ENCODE measurements around the gene PCBP3.
"Not testable (repeated sequence)": the region's sequence is repeated elsewhere in the genome, so short reads cannot be mapped to it uniquely, and the experiment has no call there.

The PCBP3 gene

DNA sequence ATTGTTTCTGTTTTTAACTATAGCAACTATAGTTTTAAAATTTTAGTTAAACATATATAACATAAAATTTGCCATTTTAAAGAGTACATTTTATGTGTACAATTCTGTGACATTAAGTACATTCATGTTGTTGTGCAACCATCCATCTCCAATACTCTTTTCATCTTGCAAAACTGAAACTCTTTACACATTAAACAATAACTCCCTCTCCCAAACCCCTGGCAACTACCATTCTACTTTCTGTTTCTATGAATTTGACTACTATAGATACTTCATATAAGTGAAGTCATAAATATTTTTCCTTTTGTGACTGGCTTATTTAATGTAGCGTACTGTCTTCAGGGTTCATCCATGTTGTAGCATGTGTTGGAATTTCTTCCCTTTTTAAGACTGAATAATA, 25.9 kb downstream of the PCBP3 start:
- DNase-seq (ENCODE audit: insufficient read length) (no peak), FAIRE-seq (no peak)
- no peak for TF ChIP-seq TAF1 (IDR thresholded peaks at IDR 0.05; ENCODE audit: borderline replicate concordance, low read depth, low read length)
- TF ChIP-seq POLR2A (IDR thresholded peaks at IDR 0.05; ENCODE audit: low read depth, low read length), result no peak
- TF ChIP-seq POLR2AphosphoS5 (IDR thresholded peaks at IDR 0.05; ENCODE audit: low read depth, low read length), result no peak

DNA sequence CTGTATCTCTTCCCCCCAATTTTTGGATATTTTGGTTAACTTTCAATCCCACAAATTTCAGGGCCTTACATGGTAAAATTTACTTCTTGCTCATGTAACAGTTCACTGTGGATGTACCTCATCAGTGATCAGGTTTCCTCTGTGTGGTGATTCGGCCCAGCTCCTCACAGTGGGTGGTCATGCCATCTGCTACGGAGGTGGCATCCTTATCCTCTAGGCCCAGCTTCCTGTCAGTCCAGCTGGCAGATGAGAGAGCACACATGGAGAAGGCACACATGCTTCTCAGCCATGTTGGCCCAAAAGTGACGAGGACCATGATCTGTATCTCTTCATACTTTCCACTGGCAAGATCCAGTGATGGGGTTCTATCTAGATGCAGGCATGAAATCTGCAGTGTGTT, 27.2 kb downstream of the PCBP3 start:
- FAIRE-seq (no peak), DNase-seq (ENCODE audit: insufficient read length) (no peak)
- TF ChIP-seq TAF1 (IDR thresholded peaks at IDR 0.05; ENCODE audit: borderline replicate concordance, low read depth, low read length), result no peak
- no peak for TF ChIP-seq POLR2AphosphoS5 (IDR thresholded peaks at IDR 0.05; ENCODE audit: low read depth, low read length)
- TF ChIP-seq POLR2A (IDR thresholded peaks at IDR 0.05; ENCODE audit: low read depth, low read length), result no peak

DNA sequence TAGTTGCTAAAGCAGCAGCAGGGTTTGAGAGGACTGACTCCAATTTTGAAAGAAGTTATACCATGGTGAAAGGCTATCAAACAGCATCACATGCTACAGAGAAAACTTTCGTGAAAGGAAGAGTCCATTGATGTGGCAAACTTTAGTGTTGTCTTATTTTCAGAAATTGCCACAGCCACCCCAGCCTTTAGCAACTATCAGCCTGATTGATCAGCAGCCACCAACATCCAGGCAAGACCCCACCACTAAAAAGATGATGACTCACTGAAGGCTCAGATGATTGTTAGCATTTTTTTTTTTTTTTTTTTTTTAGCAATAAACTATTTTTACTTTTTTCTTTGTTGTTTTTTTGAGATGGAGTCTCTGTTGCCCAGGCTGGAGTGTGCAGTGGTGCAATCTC, 35.3 kb downstream of the PCBP3 start:
- FAIRE-seq; DNase-seq (ENCODE audit: insufficient read length): not testable (repeated sequence)

DNA sequence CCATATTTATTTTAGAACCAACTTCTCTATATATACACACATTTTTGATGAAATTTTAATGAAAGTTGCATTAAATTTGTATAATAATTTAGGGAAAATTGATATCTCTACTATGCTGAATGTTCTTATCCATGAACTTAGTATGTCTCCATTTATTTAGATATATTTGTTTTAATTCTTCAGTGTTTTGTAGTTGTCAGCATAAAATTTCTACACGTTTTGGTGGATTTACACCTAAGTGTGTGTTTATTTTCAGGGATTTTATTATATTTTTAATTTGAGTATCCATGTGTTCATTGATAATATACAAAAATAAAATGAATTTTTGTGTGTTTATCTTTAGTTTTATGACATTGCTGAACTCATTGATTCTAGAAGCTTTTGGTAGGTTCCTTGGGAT, 36.7 kb downstream of the PCBP3 start:
- no peak for DNase-seq (ENCODE audit: insufficient read length)
- no peak for FAIRE-seq
- TF ChIP-seq TAF1 (IDR thresholded peaks at IDR 0.05; ENCODE audit: borderline replicate concordance, low read depth, low read length) (no peak), POLR2A (IDR thresholded peaks at IDR 0.05; ENCODE audit: low read depth, low read length) (no peak)

DNA sequence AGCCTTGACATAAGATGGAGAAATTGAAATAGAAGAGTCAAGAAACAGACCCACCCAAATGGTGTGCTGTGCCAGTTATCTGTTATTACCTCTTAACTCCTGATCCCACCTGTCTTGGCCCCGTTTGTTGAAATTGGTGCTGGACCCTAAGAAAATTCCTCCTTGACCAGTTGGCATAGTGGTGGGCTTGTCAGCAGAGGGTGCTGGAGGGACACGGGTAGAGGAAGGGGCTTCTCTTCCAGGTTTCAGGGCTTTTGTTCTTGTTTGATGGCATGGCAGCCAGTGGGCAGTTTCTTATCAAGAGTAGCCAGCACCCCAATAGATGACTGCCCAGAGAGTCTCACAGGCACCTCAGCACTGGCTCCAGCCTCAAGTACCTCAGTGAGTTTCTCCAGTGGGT, 51.6 kb downstream of the PCBP3 start:
- DNase-seq (ENCODE audit: insufficient read length), result no peak
- no peak for TF ChIP-seq POLR2A (IDR thresholded peaks at IDR 0.05; ENCODE audit: low read depth, low read length)
- no peak for TF ChIP-seq TAF1 (IDR thresholded peaks at IDR 0.05; ENCODE audit: borderline replicate concordance, low read depth, low read length)

DNA sequence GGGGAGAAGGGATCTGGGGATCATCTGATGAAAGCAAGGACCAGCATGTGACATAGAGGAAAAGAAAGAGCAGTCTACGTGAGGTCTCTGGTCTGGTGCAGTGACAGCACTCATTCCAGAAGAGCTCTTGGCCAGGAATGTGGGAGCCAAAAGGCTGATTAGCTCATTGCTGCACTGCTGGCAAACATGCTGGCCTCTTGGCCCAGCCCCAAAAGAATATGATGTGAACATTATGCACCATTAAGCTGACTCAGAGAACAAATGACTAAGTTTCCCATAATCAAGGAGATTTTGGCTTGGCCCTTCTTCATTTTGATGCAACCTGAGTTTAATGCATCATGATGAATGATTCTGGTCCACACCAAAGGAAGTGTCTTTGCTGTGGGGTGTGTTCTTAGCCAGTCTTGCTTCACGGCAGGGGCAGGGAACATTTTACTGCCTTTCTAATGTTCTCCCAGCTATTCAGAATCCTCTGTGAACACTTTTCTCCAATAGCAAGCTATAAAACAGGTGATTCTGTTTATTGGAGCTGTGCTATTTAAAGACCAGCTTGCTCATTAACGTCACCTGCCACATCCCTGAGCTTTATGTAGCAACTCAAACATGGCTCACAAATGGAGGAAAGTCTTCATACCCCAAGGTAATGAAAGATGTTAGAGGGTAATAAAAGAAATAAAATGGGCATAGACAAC, 55.1 kb downstream of the PCBP3 start:
- FAIRE-seq (no peak), DNase-seq (ENCODE audit: insufficient read length) (no peak)
- TF ChIP-seq POLR2AphosphoS5 (IDR thresholded peaks at IDR 0.05; ENCODE audit: low read depth, low read length) (no peak), POLR2A (IDR thresholded peaks at IDR 0.05; ENCODE audit: low read depth, low read length) (no peak), TAF1 (IDR thresholded peaks at IDR 0.05; ENCODE audit: borderline replicate concordance, low read depth, low read length) (no peak)

More for the DNA sequence above, 51.6 kb downstream of the PCBP3 start:
- FAIRE-seq, result no peak

DNA sequence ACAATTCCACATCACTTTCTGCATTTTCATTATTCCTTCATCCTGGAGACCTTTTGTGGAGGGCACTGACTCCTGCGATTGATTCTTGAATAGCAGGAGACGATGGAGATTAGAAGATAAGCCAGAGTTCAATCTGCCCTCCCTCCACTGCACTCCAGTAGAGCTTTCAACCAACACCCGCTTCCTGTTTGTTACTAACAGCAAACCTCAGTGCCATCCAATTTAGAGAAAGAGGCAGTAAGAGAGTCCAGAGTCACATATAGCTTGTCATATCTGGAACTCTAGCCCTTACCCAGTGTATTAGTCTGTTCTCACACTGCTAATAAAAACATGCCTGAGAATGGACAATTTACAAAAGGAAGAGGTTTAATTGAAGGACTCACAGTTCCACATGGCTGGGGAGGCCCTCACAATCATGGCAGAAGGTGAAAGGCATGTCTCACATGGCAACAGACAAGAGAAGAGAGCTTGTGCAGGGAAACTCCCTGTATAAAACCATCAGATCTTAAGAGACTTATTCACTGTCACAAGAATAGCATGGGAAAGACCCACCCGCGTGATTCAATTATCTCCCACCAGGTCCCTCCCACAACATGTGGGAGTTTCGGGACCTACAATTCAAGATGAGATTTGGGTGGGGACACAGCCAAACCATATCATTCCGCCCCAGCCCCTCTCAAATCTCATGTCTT, 55.9 kb downstream of the PCBP3 start:
- DNase-seq (ENCODE audit: insufficient read length), result no peak
- no peak for TF ChIP-seq TAF1 (IDR thresholded peaks at IDR 0.05; ENCODE audit: borderline replicate concordance, low read depth, low read length)
- no peak for TF ChIP-seq POLR2A (IDR thresholded peaks at IDR 0.05; ENCODE audit: low read depth, low read length)
- TF ChIP-seq POLR2AphosphoS5 (IDR thresholded peaks at IDR 0.05; ENCODE audit: low read depth, low read length), result no peak
- FAIRE-seq, result no peak

DNA sequence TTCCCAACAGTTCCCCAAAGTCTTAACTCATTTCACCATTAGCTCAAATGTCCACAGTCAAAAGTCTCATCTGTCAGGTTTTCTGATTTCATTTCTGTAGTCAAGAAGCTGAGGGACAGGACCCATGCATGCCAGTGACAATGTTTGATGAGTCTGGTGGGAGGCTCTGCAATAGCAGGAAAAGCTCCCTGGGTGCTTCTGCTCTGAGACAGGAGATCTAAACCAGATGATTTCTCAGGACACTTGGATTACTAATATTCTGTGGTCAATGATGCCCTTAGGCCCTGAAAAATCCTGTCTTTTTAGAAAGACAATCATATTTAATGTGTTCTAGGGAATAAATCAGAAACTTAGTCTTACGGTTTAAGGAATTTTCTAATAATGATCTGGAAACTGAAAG, 56.4 kb downstream of the PCBP3 start:
- DNase-seq (ENCODE audit: insufficient read length) (no peak), FAIRE-seq (no peak)
- TF ChIP-seq TAF1 (IDR thresholded peaks at IDR 0.05; ENCODE audit: borderline replicate concordance, low read depth, low read length) (no peak), POLR2AphosphoS5 (IDR thresholded peaks at IDR 0.05; ENCODE audit: low read depth, low read length) (no peak), POLR2A (IDR thresholded peaks at IDR 0.05; ENCODE audit: low read depth, low read length) (no peak)

DNA sequence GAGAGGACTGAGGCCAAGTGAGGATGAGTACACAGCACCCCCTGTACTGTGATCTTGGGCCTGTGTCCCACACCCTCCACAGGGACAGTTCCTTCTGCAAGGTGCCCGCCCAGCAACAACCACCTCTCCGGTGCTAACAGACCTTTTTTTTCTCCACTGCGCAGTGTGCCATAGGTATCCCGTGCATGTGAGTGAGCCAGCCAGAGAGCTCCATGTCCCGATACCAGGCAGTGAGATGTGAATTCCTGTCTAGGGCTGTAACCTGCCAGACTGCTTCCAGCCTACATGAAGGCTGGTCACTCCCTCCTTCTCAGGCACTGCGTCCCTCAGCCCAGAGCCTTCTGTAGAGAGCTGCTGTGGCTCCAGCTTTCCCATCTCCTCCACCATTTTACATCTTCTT, 56.9 kb downstream of the PCBP3 start:
- TF ChIP-seq POLR2AphosphoS5 (IDR thresholded peaks at IDR 0.05; ENCODE audit: low read depth, low read length) (no peak), POLR2A (IDR thresholded peaks at IDR 0.05; ENCODE audit: low read depth, low read length) (no peak), TAF1 (IDR thresholded peaks at IDR 0.05; ENCODE audit: borderline replicate concordance, low read depth, low read length) (no peak)
- no peak for DNase-seq (ENCODE audit: insufficient read length)
- no peak for FAIRE-seq

DNA sequence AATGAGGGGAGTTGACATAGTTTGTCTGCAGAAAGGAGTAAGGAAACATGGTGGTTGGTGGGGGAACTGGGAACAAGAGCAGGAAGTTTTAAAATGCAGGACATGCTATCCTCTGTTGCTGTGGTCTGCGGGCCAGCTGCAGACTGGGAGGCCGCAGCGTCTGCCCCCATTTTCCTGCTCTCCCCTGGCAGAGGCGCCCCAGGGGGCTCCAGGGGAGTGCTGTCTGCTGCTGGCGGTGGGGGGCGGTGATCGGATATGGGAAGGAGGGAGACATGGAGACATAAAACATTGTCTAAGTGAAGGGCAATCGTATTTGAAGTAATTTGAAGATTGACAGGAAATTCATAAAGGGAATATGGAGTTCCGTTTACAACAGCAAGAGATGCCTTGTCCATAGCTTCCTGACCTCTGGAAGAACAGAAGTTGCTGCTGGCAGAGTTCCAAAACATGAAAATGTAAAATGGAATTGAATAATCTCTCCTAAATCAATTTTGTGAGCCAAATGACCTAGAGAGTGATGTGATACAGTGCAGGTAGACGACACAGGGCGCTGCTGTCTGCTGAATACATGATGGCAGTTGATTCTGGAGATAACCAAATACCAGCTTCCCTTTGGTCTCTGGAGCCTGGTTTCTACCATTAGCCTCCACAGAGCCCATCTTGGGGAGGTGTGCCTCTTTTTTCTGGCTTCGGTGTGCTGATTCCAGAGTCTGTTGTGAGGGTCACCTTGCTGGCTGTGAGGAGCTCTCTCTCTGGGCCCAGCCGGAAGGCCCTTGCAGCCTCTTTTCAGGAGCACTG, 61.0 kb downstream of the PCBP3 start:
- DNase-seq (ENCODE audit: insufficient read length) (no peak), FAIRE-seq (no peak)

DNA sequence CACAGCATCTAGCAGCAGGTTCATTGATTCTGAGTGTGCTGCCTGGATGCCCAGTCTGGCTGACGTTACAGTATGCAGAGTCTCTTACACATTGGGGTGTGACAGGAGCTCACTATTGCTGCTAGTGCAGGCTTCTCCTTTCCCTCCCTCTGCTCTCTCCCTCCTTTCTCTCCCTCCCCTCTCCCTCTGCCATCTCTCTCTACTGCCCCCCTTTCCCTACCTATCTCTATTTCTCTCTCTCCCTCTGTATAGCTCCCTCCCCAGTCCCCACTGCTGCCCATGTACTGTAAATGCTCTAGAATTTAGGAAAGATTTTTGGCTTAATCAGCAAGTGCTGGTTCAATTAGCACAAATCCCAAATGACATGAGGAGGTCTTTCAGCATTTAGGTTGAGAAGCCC, 62.8 kb downstream of the PCBP3 start:
- DNase-seq (ENCODE audit: insufficient read length) (no peak), FAIRE-seq (no peak)
- TF ChIP-seq TAF1 (IDR thresholded peaks at IDR 0.05; ENCODE audit: borderline replicate concordance, low read depth, low read length) (no peak), POLR2AphosphoS5 (IDR thresholded peaks at IDR 0.05; ENCODE audit: low read depth, low read length) (no peak), POLR2A (IDR thresholded peaks at IDR 0.05; ENCODE audit: low read depth, low read length) (no peak)

More for the DNA sequence above, 61.0 kb downstream of the PCBP3 start:
- no peak for TF ChIP-seq POLR2AphosphoS5 (IDR thresholded peaks at IDR 0.05; ENCODE audit: low read depth, low read length)
- TF ChIP-seq TAF1 (IDR thresholded peaks at IDR 0.05; ENCODE audit: borderline replicate concordance, low read depth, low read length), result no peak
- TF ChIP-seq POLR2A (IDR thresholded peaks at IDR 0.05; ENCODE audit: low read depth, low read length), result no peak

DNA sequence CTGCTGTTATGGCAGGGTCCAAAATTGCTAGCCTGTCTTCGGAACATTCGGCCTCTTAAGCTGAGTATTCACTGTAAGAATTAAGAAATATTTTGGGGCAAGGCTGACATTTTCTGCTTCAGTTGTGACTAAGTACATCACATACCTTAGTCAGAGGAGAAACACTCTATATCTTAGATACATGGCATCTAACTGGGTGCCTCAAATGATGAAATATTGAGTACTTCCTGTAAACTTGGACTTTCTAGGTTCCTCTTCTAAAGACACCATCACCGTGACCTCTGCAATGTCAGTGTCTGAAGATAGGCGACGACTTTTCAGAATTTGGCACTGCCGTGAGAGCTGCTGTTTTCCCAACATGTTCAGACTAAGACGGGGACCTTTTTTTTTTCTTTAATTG, 65.6 kb downstream of the PCBP3 start:
- TF ChIP-seq TAF1 (IDR thresholded peaks at IDR 0.05; ENCODE audit: borderline replicate concordance, low read depth, low read length) (no peak), POLR2AphosphoS5 (IDR thresholded peaks at IDR 0.05; ENCODE audit: low read depth, low read length) (no peak), POLR2A (IDR thresholded peaks at IDR 0.05; ENCODE audit: low read depth, low read length) (no peak)
- no peak for DNase-seq (ENCODE audit: insufficient read length)
- no peak for FAIRE-seq
